ENCODE results near the gene CLRN3. TPM values are rescaled to one million over a fixed set of nuclear protein-coding genes. Genes with fewer than 3 reads are reported as not detected.

The CLRN3 gene
- total and polyA plus RNA-seq, 5 donors from 2014 or later = not detected

GRCh38 chr10:127875916-127876315 lies 16.8 kb downstream of the CLRN3 start:
- H3K9me3 ChIP-seq (ENCODE audit: control insufficient read depth in 2 of 2, low read length in 2 of 2) = no peaks in the 10 kb centered on the region
- no peak overlapping the region for H3K4me3 Mint-ChIP-seq
- H3K4me3 ChIP-seq (ENCODE audit: low read depth, low read length) = no peak overlapping the region
- peaks cover 21% of the 10 kb centered on the region for H3K27me3 Mint-ChIP-seq
- no peaks in the 10 kb centered on the region for H3K36me3 ChIP-seq (ENCODE audit: control insufficient read depth, insufficient read depth, low read length)
- no peak overlapping the region for H3K27ac ChIP-seq (ENCODE audit: insufficient read depth, low read length, poor library complexity, severe bottlenecking)
- DNase-seq = no peak
- no peaks in the 10 kb centered on the region for H3K27me3 ChIP-seq (ENCODE audit: control insufficient read depth, insufficient read depth, low read length)
- H3K4me1 Mint-ChIP-seq = peaks cover 0 to 15% (median 6%) of the 10 kb centered on the region in 4 donors
- H3K4me1 ChIP-seq (ENCODE audit: control insufficient read depth, insufficient read depth, low read length, poor library complexity, severe bottlenecking) = peaks cover 10% of the 10 kb centered on the region
- no peak overlapping the region for H3K27ac Mint-ChIP-seq
- ATAC-seq (ENCODE audit: low read depth in 2 of 2) = no peak
- H3K9me3 Mint-ChIP-seq = peaks cover 0 to 2% (median 0%) of the 10 kb centered on the region in 7 donors
- no peaks in the 10 kb centered on the region for H3K36me3 Mint-ChIP-seq

- peaks cover 21% of the 10 kb centered on the region for H3K27me3 Mint-ChIP-seq
- no peak for DNase-seq
- H3K9me3 Mint-ChIP-seq = peaks cover 0 to 5% (median 0%) of the 10 kb centered on the region in 7 donors
- H3K27ac Mint-ChIP-seq = no peak overlapping the region
- Histone ChIP-seq H3K4me1 (ENCODE audit: control insufficient read depth, insufficient read depth, low read length, poor library complexity, severe bottlenecking) (peaks cover 5% of the 10 kb centered on the region), H3K27ac (ENCODE audit: insufficient read depth, low read length, poor library complexity, severe bottlenecking) (no peak overlapping the region), H3K4me3 (ENCODE audit: low read depth, low read length) (no peak overlapping the region), H3K9me3 (ENCODE audit: control insufficient read depth in 2 of 2, low read length in 2 of 2) (no peaks in the 10 kb centered on the region), H3K36me3 (ENCODE audit: control insufficient read depth, insufficient read depth, low read length) (no peaks in the 10 kb centered on the region), H3K27me3 (ENCODE audit: control insufficient read depth, insufficient read depth, low read length) (no peaks in the 10 kb centered on the region)
- ATAC-seq (ENCODE audit: low read depth in 2 of 2) = no peak
- H3K36me3 Mint-ChIP-seq = no peaks in the 10 kb centered on the region
- peaks cover 0 to 12% (median 5%) of the 10 kb centered on the region in 4 donors for H3K4me1 Mint-ChIP-seq
- H3K4me3 Mint-ChIP-seq = no peak overlapping the region
These were observed 17.3 kb downstream of the CLRN3 start for GRCh38 chr10:127875449-127875765.

GRCh38 chr10:127874671-127875448 lies 17.9 kb downstream of the CLRN3 start:
- Histone ChIP-seq H3K36me3 (ENCODE audit: control insufficient read depth, insufficient read depth, low read length) (no peaks in the 10 kb centered on the region), H3K27me3 (ENCODE audit: control insufficient read depth, insufficient read depth, low read length) (no peaks in the 10 kb centered on the region), H3K9me3 (ENCODE audit: control insufficient read depth in 2 of 2, low read length in 2 of 2) (no peaks in the 10 kb centered on the region), H3K4me3 (ENCODE audit: low read depth, low read length) (no peak overlapping the region), H3K27ac (ENCODE audit: insufficient read depth, low read length, poor library complexity, severe bottlenecking) (no peak overlapping the region), H3K4me1 (ENCODE audit: control insufficient read depth, insufficient read depth, low read length, poor library complexity, severe bottlenecking) (no peaks in the 10 kb centered on the region)
- H3K9me3 Mint-ChIP-seq = peaks cover 0 to 5% (median 0%) of the 10 kb centered on the region in 7 donors
- DNase-seq (no peak), ATAC-seq (ENCODE audit: low read depth in 2 of 2) (no peak)
- H3K36me3 Mint-ChIP-seq = no peaks in the 10 kb centered on the region
- peaks cover 0 to 12% (median 2%) of the 10 kb centered on the region in 4 donors for H3K4me1 Mint-ChIP-seq
- peaks cover 24% of the 10 kb centered on the region for H3K27me3 Mint-ChIP-seq
- no peak overlapping the region for H3K27ac Mint-ChIP-seq
- H3K4me3 Mint-ChIP-seq = no peak overlapping the region

DNA sequence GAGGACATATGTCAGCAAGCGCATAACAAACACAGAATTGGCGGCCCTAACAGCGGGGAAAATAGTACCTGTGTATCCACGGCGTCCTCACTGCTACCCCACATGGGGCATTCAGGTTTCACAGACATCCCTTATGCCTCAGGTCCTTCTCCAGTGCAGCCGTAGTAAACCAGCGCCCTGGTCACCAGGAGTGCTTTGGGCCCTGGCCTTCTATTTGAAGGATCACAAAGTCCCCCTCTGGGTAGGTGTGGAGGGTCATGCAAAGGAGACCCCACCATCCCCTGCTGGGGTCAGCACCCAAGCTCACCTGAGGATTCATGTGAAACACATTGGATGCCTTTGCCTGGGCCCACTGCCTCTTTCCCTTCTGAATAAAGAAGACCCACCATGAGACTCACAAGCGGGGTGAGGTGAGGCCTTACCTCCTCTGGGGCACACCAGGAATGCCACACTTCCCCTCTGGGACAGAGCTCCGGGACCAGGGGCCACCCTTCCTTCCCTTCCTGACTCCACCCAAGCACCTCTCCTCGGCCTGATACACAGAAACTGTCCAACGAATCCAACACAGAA lies 18.8 kb downstream of the CLRN3 start:
- Mint-ChIP-seq H3K36me3 (no peaks in the 10 kb centered on the region), H3K4me3 (no peak overlapping the region), H3K27ac (peak overlapping the region in 1 of 3 donors; percentile 59), H3K27me3 (peaks cover 29% of the 10 kb centered on the region), H3K9me3 (peaks cover 0 to 6% (median 0%) of the 10 kb centered on the region in 7 donors), H3K4me1 (peaks cover 0 to 12% (median 1%) of the 10 kb centered on the region in 4 donors)
- no peaks in the 10 kb centered on the region for H3K36me3 ChIP-seq (ENCODE audit: control insufficient read depth, insufficient read depth, low read length)
- ATAC-seq (ENCODE audit: low read depth in 2 of 2) = no peak
- H3K4me1 ChIP-seq (ENCODE audit: control insufficient read depth, insufficient read depth, low read length, poor library complexity, severe bottlenecking) = no peaks in the 10 kb centered on the region
- DNase-seq = no peak
- H3K9me3 ChIP-seq (ENCODE audit: control insufficient read depth in 2 of 2, low read length in 2 of 2) = peaks cover 0 to 2% of the 10 kb centered on the region in 2 experiments
- no peak overlapping the region for H3K4me3 ChIP-seq (ENCODE audit: low read depth, low read length)
- peaks cover 3% of the 10 kb centered on the region for H3K27me3 ChIP-seq (ENCODE audit: control insufficient read depth, insufficient read depth, low read length)
- H3K27ac ChIP-seq (ENCODE audit: insufficient read depth, low read length, poor library complexity, severe bottlenecking) = no peak overlapping the region

- H3K9me3 Mint-ChIP-seq = peaks cover 0 to 8% (median 2%) of the 10 kb centered on the region in 7 donors
These were observed 19.7 kb downstream of the CLRN3 start for GRCh38 chr10:127872871-127873600.

DNA sequence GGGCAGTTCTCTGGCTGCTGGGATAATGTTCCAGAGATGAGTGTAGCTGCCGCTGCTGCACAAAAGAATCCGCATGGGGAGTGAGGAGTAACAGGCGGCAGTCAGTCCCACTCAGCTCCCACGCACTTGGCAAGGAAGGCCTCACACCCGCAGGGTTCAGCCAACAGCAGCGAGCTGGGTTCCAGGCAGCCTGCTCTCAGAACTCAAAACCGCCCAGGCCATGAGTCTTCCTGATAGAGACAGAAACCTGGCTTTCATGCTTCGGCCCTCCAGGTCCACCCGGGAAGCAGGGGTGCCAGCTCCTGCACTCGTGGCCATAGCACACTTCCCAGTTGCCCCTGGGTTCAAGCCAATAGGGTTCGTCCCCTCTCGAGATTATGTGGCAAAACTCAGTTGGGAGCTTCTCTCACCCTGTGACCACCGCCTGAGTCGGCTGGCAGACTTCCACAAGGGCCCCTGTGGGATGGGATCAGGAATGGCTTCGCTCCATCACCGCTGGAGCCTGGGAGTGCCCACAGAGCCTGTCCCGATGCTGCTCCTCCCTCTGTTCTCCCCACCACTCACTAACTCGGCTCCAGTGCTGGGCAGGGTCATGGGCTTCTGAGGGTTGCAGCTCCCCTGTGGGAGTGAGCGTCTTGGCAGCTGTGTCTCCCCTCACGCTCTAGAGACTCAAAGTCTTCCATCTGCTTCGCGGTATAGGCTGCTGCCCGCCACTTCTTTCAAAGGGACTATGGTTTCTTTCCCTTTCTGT lies 20.6 kb downstream of the CLRN3 start:
- DNase-seq (no peak), ATAC-seq (ENCODE audit: low read depth in 2 of 2) (no peak)
- Mint-ChIP-seq H3K27ac (no peak overlapping the region), H3K4me3 (no peak overlapping the region), H3K9me3 (peaks cover 0 to 11% (median 2%) of the 10 kb centered on the region in 7 donors), H3K36me3 (no peaks in the 10 kb centered on the region), H3K27me3 (peaks cover 40% of the 10 kb centered on the region), H3K4me1 (peaks cover 0 to 6% (median 0%) of the 10 kb centered on the region in 4 donors)
- peaks cover 5% of the 10 kb centered on the region for H3K27me3 ChIP-seq (ENCODE audit: control insufficient read depth, insufficient read depth, low read length)
- no peak overlapping the region for H3K4me3 ChIP-seq (ENCODE audit: low read depth, low read length)
- no peak overlapping the region for H3K27ac ChIP-seq (ENCODE audit: insufficient read depth, low read length, poor library complexity, severe bottlenecking)
- no peaks in the 10 kb centered on the region for H3K4me1 ChIP-seq (ENCODE audit: control insufficient read depth, insufficient read depth, low read length, poor library complexity, severe bottlenecking)
- peaks cover 0 to 2% of the 10 kb centered on the region in 2 experiments for H3K9me3 ChIP-seq (ENCODE audit: control insufficient read depth in 2 of 2, low read length in 2 of 2)
- H3K36me3 ChIP-seq (ENCODE audit: control insufficient read depth, insufficient read depth, low read length) = no peaks in the 10 kb centered on the region

More at GRCh38 chr10:127872871-127873600, 19.7 kb downstream of the CLRN3 start:
- H3K27me3 Mint-ChIP-seq = peaks cover 39% of the 10 kb centered on the region
- Histone ChIP-seq H3K36me3 (ENCODE audit: control insufficient read depth, insufficient read depth, low read length) (no peaks in the 10 kb centered on the region), H3K27ac (ENCODE audit: insufficient read depth, low read length, poor library complexity, severe bottlenecking) (no peak overlapping the region), H3K9me3 (ENCODE audit: control insufficient read depth in 2 of 2, low read length in 2 of 2) (peaks cover 0 to 2% of the 10 kb centered on the region in 2 experiments), H3K4me1 (ENCODE audit: control insufficient read depth, insufficient read depth, low read length, poor library complexity, severe bottlenecking) (no peaks in the 10 kb centered on the region), H3K27me3 (ENCODE audit: control insufficient read depth, insufficient read depth, low read length) (peaks cover 3% of the 10 kb centered on the region), H3K4me3 (ENCODE audit: low read depth, low read length) (no peak overlapping the region)
- H3K36me3 Mint-ChIP-seq = no peaks in the 10 kb centered on the region
- DNase-seq (no peak), ATAC-seq (ENCODE audit: low read depth in 2 of 2) (no peak)
- H3K4me1 Mint-ChIP-seq = peaks cover 0 to 6% (median 0%) of the 10 kb centered on the region in 4 donors
- H3K4me3 Mint-ChIP-seq = no peak overlapping the region
- peak overlapping the region in 1 of 3 donors; percentile 61 for H3K27ac Mint-ChIP-seq

GRCh38 chr10:127871631-127872010 lies 21.1 kb downstream of the CLRN3 start:
- H3K27ac Mint-ChIP-seq = no peak overlapping the region

More at GRCh38 chr10:127871631-127872010, 21.1 kb downstream of the CLRN3 start:
- Histone ChIP-seq H3K36me3 (ENCODE audit: control insufficient read depth, insufficient read depth, low read length) (no peaks in the 10 kb centered on the region), H3K27ac (ENCODE audit: insufficient read depth, low read length, poor library complexity, severe bottlenecking) (no peak overlapping the region), H3K4me1 (ENCODE audit: control insufficient read depth, insufficient read depth, low read length, poor library complexity, severe bottlenecking) (no peaks in the 10 kb centered on the region), H3K9me3 (ENCODE audit: control insufficient read depth in 2 of 2, low read length in 2 of 2) (peaks cover 0 to 2% of the 10 kb centered on the region in 2 experiments), H3K4me3 (ENCODE audit: low read depth, low read length) (no peak overlapping the region), H3K27me3 (ENCODE audit: control insufficient read depth, insufficient read depth, low read length) (peaks cover 5% of the 10 kb centered on the region)
- H3K36me3 Mint-ChIP-seq = no peaks in the 10 kb centered on the region
- DNase-seq (no peak), ATAC-seq (ENCODE audit: low read depth in 2 of 2) (no peak)
- H3K9me3 Mint-ChIP-seq = peaks cover 0 to 11% (median 2%) of the 10 kb centered on the region in 7 donors
- H3K4me1 Mint-ChIP-seq = peaks cover 0 to 6% (median 0%) of the 10 kb centered on the region in 4 donors
- H3K4me3 Mint-ChIP-seq = no peak overlapping the region
- H3K27me3 Mint-ChIP-seq = peaks cover 40% of the 10 kb centered on the region

Data from CD4-positive, CD25-positive, alpha-beta regulatory T cell (primary cell).